Stimulated activated CD4-positive, alpha-beta T cell treated with anti-CD3 and anti-CD28 coated beads, TNF-alpha, amount 100 ng/mL, for 48 hours (primary cell): ENCODE measurements around the gene PCBP3.
"Not testable (repeated sequence)": the region's sequence is repeated elsewhere in the genome, so short reads cannot be mapped to it uniquely, and the experiment has no call there.

Source experiments
- DNase-seq, 3 donors: peaks; one replicate each; pipeline ENCODE4 v3.0.0-alpha.2; 2020; ENCODE audit warnings: low read depth in 3 of 3

Gene PCBP3

DNA sequence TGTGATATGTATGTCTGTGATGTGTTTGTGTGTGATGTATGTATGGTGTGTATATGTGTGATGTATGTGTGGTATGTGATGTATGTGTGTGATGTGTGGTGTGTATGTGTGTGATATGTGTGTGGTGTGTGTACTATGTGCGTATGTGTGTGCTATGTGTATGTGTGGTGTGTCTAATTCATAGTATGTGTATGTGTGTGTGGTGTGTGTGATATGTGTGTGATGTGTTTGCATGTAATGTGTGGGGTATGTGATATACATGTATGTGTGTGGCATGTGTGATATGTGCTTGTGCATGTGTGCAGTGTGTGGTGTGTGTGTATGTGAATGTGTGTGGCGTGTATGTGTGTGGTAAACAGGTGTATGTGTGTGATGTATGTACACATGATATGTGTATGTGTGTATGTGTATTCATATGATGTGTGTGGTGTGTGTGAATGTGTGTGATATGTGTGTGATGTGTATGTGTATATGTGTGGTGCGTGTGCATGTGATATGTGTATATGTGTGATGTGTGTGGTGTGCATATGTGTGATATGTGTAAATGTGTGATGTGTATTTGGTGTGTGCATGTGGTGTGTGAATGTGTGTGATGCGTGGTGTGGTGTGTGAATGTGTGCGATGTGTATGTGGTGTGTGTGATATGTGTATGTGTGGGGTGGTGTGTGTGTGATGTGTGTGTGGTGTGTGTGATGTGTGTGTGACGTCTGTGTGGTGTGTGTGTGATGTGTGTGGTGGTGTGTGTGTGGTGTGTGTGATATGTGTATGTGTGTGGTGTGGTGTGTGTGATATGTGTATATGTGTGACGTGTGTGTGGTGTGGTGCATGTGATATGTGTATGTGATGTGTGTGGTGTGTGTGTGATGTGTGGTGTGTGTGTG is 8.0 kb upstream of the PCBP3 start:
- no peak for DNase-seq

DNA sequence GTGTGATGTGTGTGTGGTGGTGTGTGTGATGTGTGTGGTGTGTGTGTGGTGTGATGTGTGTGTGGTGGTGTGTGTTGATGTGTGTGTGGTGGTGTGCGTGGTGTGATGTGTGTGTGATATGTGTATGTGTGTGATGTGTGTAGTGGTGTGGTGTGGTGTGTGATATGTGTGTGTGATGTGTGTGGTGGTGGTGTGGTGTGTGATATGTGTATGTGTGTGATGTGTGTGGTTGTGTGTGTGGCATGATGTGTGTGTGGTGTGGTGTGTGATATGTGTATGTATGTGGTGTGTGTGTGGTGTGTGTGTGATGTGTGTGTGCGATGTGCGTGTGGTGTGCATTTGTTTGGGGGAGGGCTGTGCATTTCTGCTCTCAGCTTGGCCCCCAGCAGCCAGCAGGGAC is 7.1 kb upstream of the PCBP3 start:
- no peak for DNase-seq

DNA sequence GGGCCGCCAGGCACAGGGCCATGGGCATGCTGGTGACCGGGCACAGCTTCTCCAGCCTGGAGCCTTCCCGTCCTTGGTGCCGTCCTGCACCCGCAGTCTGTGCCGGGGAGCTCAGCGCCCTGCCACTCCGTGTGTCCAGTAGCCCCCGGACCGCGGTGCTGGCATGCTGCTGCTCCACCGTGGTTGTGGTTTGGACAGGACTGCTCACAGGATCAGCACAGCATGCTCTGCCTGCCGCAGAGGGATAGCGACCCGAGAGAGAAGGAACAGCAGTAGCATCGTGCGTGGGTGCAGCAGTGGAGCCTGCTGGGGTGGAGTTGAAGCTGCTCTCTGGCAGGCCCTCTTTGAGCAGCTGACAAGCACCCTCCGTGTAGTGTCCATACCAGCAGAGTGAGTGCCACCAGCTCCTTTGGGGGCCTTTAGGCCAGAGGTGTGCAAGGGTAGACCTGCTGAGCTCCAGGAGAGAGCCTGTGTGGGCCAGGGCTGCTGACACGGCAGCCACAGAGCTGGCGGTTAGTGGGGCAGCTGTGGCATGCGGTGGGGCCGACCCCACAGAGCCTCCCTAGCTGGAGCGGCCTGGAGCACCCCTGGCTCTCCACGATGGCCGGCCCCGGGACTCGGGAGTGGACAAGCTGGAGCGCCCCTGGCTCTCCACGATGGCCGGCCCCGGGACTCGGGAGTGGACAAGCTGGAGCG is 6.4 kb upstream of the PCBP3 start:
- no peak for DNase-seq

DNA sequence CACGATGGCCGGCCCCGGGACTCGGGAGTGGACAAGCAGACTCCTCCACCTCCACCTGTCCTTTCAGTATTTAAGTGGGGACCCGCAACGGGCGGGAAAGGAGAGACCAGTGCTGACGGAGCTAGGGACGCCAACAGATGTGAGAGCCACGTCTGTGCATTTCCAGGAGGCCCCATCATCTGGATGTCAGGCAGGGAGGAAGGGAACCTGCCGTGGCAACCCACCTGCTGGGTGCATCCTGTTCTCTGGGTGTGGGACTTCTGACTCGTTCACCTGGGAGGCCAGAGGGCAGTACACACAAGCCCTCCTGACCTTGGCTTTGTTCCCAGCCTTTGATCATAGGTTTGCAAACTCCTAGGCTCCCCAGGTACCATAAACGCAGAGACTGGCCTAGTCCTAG is 5.6 kb upstream of the PCBP3 start:
- no peak for DNase-seq

DNA sequence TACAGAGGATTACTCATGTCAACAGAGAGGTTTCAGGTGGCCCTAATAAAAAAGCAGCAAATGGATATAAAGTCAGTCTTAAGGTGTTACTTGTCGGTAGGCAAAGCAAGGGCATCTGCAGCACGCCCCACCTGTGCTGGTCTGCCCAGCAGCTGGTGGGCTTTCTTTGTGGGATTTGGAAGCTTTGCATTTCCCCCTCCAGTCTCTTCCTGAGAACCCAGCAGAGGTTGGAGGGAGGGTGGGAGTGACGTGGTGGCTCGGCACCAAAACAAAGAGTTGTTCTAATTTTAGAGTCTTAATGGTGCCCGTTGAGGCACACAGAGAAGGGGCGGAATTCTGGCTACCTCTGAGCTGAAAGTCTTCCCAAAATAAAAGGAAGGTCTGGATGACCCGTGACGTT is 4.8 kb upstream of the PCBP3 start:
- no peak for DNase-seq

DNA sequence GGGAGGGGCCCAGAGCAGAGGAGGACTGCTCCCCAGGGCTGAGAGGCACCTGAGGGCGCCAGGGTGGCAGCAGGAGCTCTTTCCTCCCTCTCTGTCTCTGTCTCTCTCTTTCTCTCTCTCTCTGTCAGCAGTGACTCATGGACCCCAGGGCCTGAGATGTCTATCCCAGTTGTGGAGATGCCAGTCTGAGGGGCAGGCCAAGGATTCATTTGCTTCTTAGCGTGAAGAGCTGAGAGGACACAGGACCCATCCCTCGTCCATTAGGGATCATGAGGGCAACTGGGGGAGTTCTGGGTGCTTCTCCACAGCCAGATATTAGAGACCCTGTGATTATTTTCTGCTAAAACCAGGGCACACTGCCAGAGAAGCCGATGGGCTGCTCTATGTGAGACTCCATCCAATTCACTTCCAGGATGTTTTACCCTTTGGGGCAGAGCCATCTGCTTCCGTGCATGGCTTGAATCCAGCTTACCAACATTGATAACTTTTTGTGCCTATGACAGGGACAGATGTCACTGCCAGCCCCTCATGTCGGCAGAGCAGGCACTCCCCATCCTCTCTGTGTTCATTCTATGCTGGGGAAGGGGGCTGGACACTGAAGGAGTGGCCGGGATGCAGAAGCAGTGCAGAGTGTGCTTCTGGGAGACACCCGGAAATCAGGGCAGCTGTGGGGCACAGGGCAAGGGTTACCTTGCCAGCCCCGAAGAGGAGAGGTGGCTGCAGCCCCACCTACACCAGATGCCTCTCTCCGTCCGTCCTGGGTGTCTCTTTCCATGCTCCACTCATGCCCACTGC is 4.1 kb upstream of the PCBP3 start:
- DNase-seq, result no peak

DNA sequence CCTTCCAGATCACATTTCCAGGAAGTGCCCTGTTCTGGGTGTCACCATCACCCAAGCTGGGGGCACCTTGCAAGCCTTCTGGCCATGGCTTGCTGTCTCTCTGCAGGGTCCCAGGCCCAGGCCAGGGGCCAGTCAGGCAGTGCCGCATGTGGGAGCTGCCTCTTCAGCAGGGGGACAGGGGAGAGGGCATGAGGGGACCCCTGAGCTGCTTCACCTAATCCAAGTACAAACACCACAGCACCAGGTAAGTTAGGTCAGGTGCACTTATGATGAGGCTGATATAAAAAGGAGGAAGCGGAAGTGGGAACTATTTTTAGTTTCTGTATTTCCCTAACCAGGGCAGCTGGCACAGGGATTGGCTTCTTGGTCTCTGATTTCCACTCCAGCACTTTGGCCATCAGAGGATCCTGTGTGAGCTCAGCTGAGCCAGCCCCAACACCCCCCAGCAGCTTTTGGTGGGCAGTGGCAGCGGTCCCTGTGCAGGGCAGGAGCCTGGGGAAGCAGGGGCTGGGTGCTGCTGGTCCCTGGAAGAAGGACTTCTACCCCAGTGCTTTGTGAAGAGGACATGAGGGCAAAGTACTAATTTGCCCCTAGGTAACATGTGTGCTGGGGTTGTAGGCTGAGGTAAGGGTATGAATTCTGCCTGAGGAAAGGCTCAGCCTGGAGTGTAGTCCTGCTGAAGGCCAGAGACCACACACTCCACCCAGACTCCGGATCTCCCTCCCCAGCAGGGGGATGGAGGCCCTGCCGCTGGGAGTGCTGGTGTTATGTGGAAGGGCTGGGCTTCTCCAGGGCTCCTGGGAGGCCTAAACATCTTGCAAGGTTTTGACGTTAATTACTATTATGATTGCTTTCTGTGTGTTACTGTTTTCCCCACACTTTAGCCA is 3.3 kb upstream of the PCBP3 start:
- no peak for DNase-seq

DNA sequence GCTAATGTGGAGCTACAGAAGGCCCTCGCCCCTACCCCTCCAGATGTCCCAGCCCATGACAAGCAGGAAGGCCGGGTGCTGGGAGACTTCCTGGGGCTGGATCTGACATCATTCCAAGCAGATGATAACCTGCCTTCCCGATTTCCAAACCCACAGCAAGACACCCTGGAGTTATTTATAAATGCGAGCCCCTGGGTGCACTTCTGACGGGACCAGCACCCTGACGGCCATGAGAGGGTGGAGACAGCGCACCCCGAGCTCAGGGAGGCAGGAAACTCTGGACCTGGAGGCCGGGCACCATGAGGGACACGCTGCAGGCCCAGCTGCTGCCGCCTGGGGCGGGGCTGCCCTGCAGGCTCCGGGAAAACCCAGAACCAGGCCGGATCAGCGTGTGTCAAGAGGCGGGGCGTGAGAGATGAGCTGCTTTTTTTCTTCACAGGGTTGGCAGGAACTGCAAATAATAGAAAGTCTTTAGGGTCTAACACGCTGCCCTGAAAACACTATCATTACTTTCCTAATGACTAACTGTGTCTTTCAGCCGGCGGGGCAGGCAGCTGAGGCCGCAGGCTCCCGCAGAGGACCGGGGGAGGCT is 2.5 kb upstream of the PCBP3 start:
- DNase-seq, result no peak

DNA sequence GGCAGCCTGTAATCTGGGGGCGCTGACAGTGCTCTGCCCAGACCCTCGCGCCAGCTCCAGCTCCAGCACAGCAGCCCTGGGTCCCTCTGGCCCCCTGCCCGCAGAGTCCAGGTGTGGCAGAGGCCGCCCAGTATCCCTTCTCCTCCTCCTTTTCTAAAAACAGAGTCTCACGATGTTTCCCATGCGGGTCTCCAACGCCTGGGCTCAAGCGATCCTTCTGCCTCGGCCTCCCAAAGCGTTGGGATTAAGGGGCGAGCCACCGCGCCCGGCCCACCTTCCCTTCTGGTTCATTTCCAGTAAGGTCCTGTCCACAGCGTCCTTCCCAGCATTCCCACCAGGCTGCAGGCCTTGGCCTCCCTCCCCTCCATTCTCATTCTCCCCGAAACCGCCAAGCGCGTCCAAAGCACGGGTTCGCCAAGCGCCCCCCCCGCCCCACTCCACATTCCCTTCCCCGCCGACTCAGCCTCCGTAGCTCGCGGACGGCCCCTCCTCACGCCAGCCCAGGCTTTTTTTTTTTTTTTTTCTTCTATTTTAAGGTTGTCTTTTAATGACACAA is 2.0 kb upstream of the PCBP3 start:
- DNase-seq, result no peak

DNA sequence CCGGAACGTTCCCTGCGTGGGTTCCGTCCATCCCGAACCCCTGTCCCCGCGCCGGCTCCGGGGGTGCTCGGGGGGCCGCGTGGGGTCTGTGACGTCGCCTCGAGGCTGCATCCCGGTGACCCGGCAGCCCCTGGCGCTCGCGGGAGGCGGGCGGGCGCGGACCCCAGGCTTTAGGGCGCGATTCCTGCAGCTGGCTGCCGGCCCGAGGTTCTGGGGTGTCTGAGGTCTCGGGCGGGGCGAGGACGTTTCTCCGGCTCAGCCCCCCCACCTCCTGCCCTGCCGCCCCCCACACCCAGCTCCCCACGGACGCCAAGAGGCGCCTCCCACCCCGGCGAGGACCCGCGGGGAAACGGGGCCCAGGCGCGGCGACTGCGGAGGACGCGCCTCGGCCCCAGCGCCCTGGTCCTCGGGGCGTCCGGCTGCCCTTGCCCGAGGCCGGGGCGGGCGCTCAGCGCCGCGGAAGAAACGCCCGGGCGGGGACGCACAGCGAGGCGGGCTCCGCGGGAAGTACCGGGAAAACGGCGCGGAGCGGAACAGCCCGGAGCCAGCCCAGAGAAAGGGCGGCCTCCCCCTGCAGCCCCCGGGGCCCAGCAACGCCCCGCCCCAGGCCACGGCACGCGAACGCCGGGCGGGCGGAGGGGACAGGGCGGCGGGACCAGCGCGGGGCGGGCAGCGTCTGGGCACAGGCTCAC is 1.3 kb upstream of the PCBP3 start:
- DNase-seq, result no peak

DNA sequence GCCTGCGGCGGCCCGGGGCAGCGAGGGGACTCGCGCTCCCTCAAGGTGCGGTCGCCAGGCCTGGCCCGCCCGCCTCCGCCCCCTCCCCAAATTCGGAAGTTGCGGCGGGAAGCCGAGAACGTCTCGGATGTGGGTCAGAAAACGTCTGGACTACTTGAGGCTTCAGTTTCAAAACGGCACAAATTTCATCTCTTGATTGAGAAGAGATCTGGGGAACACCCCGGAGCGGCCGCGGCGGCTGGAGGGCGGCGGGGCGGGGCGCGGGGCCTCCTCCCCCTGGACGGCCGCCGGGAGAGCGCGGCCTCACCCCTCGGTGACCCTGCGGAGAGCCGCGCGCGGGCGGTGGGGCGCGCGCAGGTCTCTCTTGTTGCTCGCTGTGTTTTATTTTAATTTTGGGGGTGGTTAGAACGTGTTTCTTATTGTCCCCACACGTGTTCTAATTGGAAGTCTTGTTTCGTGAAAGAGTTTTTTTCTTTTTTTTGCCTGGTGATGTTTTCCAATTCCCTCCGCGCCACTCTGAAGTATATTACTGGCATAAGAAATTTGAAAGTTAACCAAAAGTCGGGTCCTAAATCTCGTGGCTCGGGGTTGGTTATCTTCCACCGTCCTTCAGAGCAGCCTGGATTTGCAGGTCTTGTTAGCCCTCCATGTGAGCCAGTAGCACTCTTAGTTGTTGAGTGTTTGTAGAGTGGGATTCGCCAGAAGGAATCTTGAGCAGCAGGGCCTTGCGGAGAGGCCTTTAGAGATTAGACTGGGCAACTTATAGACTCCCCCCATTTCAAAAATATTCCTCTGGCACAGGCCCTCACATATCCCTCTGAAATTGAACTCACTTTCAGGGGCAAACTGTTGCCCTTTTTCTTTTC is 749 bp downstream of the PCBP3 start:
- DNase-seq, result no peak

DNA sequence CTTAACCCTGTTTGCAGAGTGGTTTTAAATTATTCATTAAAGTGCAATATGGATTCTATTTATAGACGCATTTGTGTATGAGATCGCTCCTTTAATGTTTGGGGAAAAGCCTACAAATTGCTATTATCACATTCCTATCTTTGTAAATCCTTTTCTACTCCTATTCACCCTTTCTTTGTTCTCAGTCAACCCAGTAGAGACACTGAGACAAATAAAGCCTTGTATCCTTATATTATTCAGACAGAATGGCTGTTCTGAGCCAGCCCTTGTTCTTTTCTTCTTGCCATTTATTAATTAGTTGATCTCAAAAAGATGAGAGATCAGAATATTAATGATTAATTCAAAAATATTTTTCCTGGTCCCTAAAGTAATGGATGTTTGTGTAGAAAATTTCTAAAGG is 8.4 kb downstream of the PCBP3 start:
- DNase-seq, result no peak

DNA sequence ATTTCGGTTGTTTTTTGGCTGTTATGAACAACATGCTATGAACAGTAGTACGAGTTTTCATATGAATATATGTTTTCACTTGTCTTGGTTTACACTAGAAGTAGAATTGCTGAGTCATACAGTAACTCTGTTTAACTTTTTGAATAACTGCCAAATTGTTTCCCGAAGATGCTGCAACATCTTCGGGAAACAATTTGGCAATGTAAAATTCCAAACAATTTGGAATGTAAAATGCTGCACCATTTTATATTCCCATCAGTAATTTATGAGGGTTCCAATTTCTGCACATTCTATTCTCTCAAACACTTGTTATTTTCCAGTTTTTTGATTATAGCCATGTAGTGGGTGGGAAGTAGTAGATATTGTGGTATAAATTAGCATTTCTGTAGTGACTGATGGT is 11.6 kb downstream of the PCBP3 start:
- no peak for DNase-seq

DNA sequence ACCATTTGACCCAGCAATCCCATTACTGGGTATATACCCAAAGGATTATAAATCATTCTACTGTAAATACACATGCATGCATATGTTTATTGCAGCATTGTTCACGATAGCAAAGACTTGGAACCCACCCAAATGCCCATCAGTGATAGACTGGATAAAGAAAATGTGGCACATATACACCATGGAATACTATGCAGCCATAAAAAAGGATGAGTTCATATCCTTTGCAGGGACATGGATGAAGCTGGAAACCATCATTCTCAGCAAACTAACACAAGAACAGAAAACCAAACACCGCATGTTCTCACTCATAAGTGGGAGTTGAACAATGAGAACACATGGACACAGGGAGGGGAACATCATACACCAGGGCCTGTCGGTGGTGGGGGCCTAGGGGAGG is 12.6 kb downstream of the PCBP3 start:
- not testable (repeated sequence) for DNase-seq

DNA sequence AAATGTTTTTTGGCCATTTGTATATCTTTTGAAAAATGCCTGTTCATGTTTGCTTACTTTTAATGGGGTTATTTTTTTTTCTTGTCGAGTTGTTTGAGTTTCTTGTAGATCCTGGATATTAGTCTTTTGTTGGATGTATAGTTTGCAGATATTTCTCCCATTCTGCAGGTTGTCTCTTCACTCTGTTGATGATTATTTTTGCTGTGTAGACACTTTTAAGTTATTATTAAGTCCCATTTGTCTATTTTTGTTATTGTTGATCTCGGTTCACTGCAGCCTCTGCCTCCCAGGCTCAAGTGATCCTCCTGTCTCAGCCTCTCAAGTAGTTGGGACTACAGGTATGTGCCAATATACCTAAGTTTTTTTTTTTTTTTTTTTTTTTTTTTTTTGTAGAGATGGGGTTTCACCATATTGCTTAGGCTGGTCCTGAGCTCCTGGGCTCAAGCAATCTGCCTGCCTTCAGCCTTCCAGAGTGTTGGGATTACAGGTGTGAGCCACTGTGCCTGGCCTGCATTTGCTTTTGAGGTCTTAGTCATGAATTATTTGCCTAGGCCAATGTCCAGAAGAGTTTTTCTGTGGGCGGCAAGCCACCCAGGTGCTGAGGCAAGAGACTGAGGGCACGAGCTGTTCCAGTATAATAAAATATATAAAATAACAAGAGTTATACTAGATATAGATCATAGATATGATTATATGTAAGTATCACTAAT is 18.5 kb downstream of the PCBP3 start:
- not testable (repeated sequence) for DNase-seq

DNA sequence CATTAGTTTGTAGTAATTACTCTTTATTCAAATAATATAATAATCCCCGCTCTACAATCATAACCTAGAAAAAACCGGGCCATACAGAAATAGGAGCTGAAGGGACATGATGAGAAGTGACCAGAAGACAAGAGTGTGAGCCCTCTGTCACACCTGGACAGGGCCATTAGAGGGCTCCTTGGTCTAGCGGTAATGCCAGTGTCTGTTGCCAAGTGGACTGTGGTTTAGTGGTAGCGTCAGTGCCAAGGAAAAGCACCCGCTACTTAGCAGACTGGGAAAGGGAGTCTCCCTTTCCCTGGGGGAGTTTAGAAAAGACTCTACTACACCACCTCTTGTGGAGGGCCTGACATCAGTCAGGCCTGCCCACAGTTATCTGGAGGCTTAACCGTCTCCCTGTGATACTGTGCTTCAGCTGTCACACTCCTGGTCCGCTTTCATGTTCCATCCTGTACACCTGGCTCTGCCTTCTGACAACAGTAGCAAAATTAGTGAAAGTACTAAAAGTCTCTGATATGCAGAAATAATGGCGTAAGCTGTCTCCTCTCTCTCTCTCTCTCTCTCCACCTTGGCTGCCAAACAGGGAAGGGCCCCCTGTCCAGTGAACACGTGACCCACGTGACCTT is 19.2 kb downstream of the PCBP3 start:
- not testable (repeated sequence) for DNase-seq

DNA sequence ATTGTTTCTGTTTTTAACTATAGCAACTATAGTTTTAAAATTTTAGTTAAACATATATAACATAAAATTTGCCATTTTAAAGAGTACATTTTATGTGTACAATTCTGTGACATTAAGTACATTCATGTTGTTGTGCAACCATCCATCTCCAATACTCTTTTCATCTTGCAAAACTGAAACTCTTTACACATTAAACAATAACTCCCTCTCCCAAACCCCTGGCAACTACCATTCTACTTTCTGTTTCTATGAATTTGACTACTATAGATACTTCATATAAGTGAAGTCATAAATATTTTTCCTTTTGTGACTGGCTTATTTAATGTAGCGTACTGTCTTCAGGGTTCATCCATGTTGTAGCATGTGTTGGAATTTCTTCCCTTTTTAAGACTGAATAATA is 25.9 kb downstream of the PCBP3 start:
- DNase-seq, result no peak

DNA sequence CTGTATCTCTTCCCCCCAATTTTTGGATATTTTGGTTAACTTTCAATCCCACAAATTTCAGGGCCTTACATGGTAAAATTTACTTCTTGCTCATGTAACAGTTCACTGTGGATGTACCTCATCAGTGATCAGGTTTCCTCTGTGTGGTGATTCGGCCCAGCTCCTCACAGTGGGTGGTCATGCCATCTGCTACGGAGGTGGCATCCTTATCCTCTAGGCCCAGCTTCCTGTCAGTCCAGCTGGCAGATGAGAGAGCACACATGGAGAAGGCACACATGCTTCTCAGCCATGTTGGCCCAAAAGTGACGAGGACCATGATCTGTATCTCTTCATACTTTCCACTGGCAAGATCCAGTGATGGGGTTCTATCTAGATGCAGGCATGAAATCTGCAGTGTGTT is 27.2 kb downstream of the PCBP3 start:
- no peak for DNase-seq
